SK-N-SH (cell line): ENCODE results near the gene PAX2. TPM values are rescaled to one million over a fixed set of nuclear protein-coding genes. Genes with fewer than 3 reads are reported as not detected.

ENCODE experiments used
- CTCF ChIA-PET: fragments of 300-600, 350-600 bp; formaldehyde crosslinking; extraction: SDS; loops from one replicate; lab custom pipeline; 2021; lab: Yijun Ruan, JAX
- POLR2A ChIA-PET: fragments of 350-600 bp; sonication (Branson Sonifier 250); formaldehyde crosslinking; extraction: SDS; loops from one replicate; lab custom pipeline; 2020; ENCODE audit warnings: antibody characterized with exemption, inconsistent platforms; lab: Yijun Ruan, JAX
- DNase-seq: peaks from one replicate; pipeline ENCODE4 v3.0.0; 2012
- H2AFZ ChIP-seq: fragments of 200-600 bp; sonication (generic); 2 replicates; pipeline ENCODE4 v1.8.1; 2016; ENCODE audit warnings: antibody characterized with exemption, mild to moderate bottlenecking, low read depth
- H3F3A ChIP-seq: fragments of 200-600 bp; sonication (generic); replicated peaks from 2 replicates; pipeline ENCODE3; 2016; ENCODE audit warnings: antibody characterized with exemption, mild to moderate bottlenecking; ENCODE audit not compliant: insufficient read depth
- H3K27ac ChIP-seq, 2 experiments: fragments of 200-500 bp in 1 of 2; fragments of 200-600 bp in 1 of 2; sonication (Bioruptor generic) in 1 of 2; sonication (generic), shearing (Covaris generic) in 1 of 2; 2 replicates each; pipeline versions ENCODE4 v1.5.1 to v1.6.1; 2014 to 2016; ENCODE audit warnings: low read depth in 2 of 2, inconsistent platforms in 1 of 2, low read length in 1 of 2, mild to moderate bottlenecking in 1 of 2, mixed read lengths in 1 of 2
- H3K27me3 ChIP-seq: fragments of 200-600 bp; sonication (generic), shearing (Covaris generic); 2 replicates; pipeline ENCODE4 v1.6.1; 2016; ENCODE audit warnings: mixed run types; ENCODE audit not compliant: insufficient read depth
- H3K36me3 ChIP-seq, 2 experiments: fragments of 200-500 bp in 1 of 2; fragments of 200-600 bp in 1 of 2; sonication (Bioruptor generic) in 1 of 2; sonication (generic) in 1 of 2; replicated peaks in 1 of 2; 2 replicates each; pipeline versions ENCODE3 to v1.5.1; 2014 to 2016; ENCODE audit warnings: low read length in 1 of 2, mild to moderate bottlenecking in 1 of 2; ENCODE audit not compliant: insufficient read depth in 2 of 2, control insufficient read depth in 1 of 2
- H3K4me1 ChIP-seq, 2 experiments: fragments of 200-500 bp in 1 of 2; fragments of 200-600 bp in 1 of 2; sonication (Bioruptor generic) in 1 of 2; sonication (generic), shearing (Covaris generic) in 1 of 2; 2 replicates each; pipeline versions ENCODE4 v1.5.1 to v1.6.1; 2014 to 2016; ENCODE audit warnings: low read depth in 1 of 2, low read length in 1 of 2, mixed run types in 1 of 2; ENCODE audit not compliant: insufficient read depth in 2 of 2, control insufficient read depth in 1 of 2
- H3K4me2 ChIP-seq: fragments of 200-600 bp; sonication (generic), shearing (Covaris generic); 2 replicates; pipeline ENCODE4 v1.6.1; 2017; ENCODE audit warnings: mixed run types
- H3K4me3 ChIP-seq, 2 experiments: fragments of 200-500 bp in 1 of 2; fragments of 200-600 bp in 1 of 2; sonication (Bioruptor generic) in 1 of 2; sonication (generic), shearing (Covaris generic) in 1 of 2; 2 replicates each; pipeline versions ENCODE4 v1.5.1 to v1.8.1; 2014 to 2016; ENCODE audit warnings: low read depth in 2 of 2, inconsistent platforms in 1 of 2, low read length in 1 of 2, mild to moderate bottlenecking in 1 of 2, mixed read lengths in 1 of 2, moderate library complexity in 1 of 2
- H3K79me2 ChIP-seq: fragments of 200-600 bp; sonication (generic); 2 replicates; pipeline ENCODE4 v1.8.1; 2017; ENCODE audit warnings: mild to moderate bottlenecking; ENCODE audit not compliant: insufficient read depth
- H3K9ac ChIP-seq: fragments of 200-600 bp; sonication (generic); 2 replicates; pipeline ENCODE4 v1.6.1; 2017; ENCODE audit warnings: mixed run types
- H3K9me2 ChIP-seq: fragments of 200-600 bp; sonication (generic); 2 replicates; pipeline ENCODE4 v1.6.1; 2017; ENCODE audit warnings: mixed run types
- H3K9me3 ChIP-seq: fragments of 200-600 bp; sonication (generic); 2 replicates; pipeline ENCODE4 v1.6.1; 2017; ENCODE audit warnings: mixed run types, mild to moderate bottlenecking, moderate library complexity
- H4K20me1 ChIP-seq: fragments of 200-600 bp; sonication (generic); 2 replicates; pipeline ENCODE4 v1.6.1; 2017; ENCODE audit warnings: mild to moderate bottlenecking, mixed run types; ENCODE audit not compliant: insufficient read depth
- ELF1 ChIP-seq: IDR thresholded peaks from 2 replicates; pipeline ENCODE4 v1.4.0; 2012
- EP300 ChIP-seq, 2 experiments: IDR thresholded peaks; 2 replicates each; pipeline versions ENCODE4 v1.4.0 to v1.6.1; 2012; ENCODE audit warnings: borderline replicate concordance in 1 of 2, low read depth in 1 of 2, low read length in 1 of 2
- EZH2phosphoT487 ChIP-seq: fragments of 200-600 bp; sonication (generic); IDR thresholded peaks from 2 replicates; pipeline ENCODE4 v1.6.1; 2017; ENCODE audit warnings: low read depth, mixed run types, mild to moderate bottlenecking, antibody characterized with exemption, moderate library complexity, borderline replicate concordance
- FOXM1 ChIP-seq: IDR thresholded peaks from 2 replicates; pipeline ENCODE4 v1.4.0; 2012; ENCODE audit warnings: low read depth, mild to moderate bottlenecking
- GATA2 ChIP-seq: sonication (generic); formaldehyde crosslinking; IDR thresholded peaks from 2 replicates; pipeline ENCODE4 v1.5.0; 2020; ENCODE audit warnings: mild to moderate bottlenecking, missing genetic modification reagents
- MEF2A ChIP-seq: IDR thresholded peaks from 2 replicates; pipeline ENCODE4 v1.4.0; 2012; ENCODE audit warnings: low read depth, borderline replicate concordance
- MXI1 ChIP-seq: IDR thresholded peaks from 2 replicates; pipeline ENCODE4 v1.6.1; 2012; ENCODE audit warnings: mild to moderate bottlenecking, low read depth, low read length, improper control_type of control experiment
- NFIC ChIP-seq: IDR thresholded peaks from 2 replicates; pipeline ENCODE4 v1.4.0; 2012; ENCODE audit warnings: borderline replicate concordance
- POLR2AphosphoS5 ChIP-seq: IDR thresholded peaks from 2 replicates; pipeline ENCODE4 v1.6.1; 2012; ENCODE audit warnings: low read depth, low read length
- RAD21 ChIP-seq: IDR thresholded peaks from 2 replicates; pipeline ENCODE4 v1.6.1; 2012; ENCODE audit warnings: mild to moderate bottlenecking, low read length
- RCOR1 ChIP-seq: fragments of 150-350 bp; IDR thresholded peaks from 2 replicates; pipeline ENCODE4 v1.6.1; 2017; ENCODE audit warnings: antibody characterized with exemption, low read length
- RFX5 ChIP-seq: IDR thresholded peaks from 2 replicates; pipeline ENCODE4 v1.6.1; 2012; ENCODE audit warnings: mild to moderate bottlenecking, improper control_type of control experiment, low read length
- RXRA ChIP-seq: IDR thresholded peaks from 2 replicates; pipeline ENCODE4 v1.4.0; 2012; ENCODE audit warnings: low read depth, mild to moderate bottlenecking, borderline replicate concordance
- SMC3 ChIP-seq: IDR thresholded peaks from 2 replicates; pipeline ENCODE4 v1.6.1; 2012; ENCODE audit warnings: low read depth, low read length, improper control_type of control experiment
- TAF1 ChIP-seq: IDR thresholded peaks from 2 replicates; pipeline ENCODE4 v1.6.1; 2012; ENCODE audit warnings: low read depth, mild to moderate bottlenecking, low read length, moderate library complexity, borderline replicate concordance
- WGBS: methylation state at CpG from one replicate; pipeline ENCODE4 v1.1.6; 2017; ENCODE audit warnings: low lambda C conversion rate; 5-methylcytosine and 5-hydroxymethylcytosine counted together
- polyA plus RNA-seq, 3 experiments: library from polyadenylated mRNA; depleted of rRNA; stranded (reverse); fragments of >200 nt; gene quantifications; 2 replicates each; pipeline ENCODE4 v1.2.3, GENCODE V29; 2012
- TF ChIP-seq, protein P1 (sequence below): fragments of 150-350 bp; IDR thresholded peaks from 2 replicates; pipeline ENCODE4 v1.6.1; 2017; ENCODE audit warnings: antibody characterized with exemption, low read length, low read depth, borderline replicate concordance
- TF ChIP-seq, protein P2 (sequence below): IDR thresholded peaks from 2 replicates; pipeline ENCODE4 v1.4.0; 2012; ENCODE audit warnings: low read depth
- TF ChIP-seq, protein P3 (sequence below): IDR thresholded peaks from 2 replicates; pipeline ENCODE4 v1.6.1; 2012; ENCODE audit warnings: mild to moderate bottlenecking, low read depth, low read length, moderate library complexity

The PAX2 gene
- polyA plus RNA-seq, 1 of the 3 experiments (the other 2 are of a cell fraction): not detected

DNA sequence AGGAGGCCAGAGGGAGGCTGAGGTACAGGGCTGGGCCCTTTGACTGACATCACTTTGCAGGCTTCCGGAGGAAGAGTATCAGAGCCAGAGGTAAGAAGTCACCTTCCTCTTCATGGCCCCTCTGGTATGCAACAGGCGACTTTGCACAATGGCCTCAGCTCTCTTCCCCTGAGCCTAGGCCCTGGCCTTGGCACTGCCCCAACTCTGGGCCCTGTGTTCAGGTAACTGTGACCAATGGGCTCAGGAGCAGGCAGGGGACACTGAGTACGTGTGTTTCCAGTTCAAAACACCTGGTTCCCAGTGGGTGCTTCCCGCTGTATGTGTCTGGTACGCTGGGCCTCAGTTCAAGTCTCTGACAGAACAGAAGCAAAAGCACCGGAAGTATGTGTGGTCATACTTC, 12.1 kb upstream of the PAX2 start:
- Histone ChIP-seq H3K4me1 (peaks cover 0 to 13% of the 10 kb centered on the region in 2 experiments; a peak in 1 of 4 replicates), H3K79me2 (no peaks in the 10 kb centered on the region), H3K9ac (no peak overlapping the region), H3F3A (no peaks in the 10 kb centered on the region), H3K4me2 (no peak overlapping the region), H4K20me1 (0 out of 2 replicates have a peak, but pooled peaks cover 4% of the 10 kb centered on the region), H3K9me3 (no peaks in the 10 kb centered on the region), H3K36me3 (no peaks in the 10 kb centered on the region), H3K27ac (no peak overlapping the region), H3K9me2 (no peaks in the 10 kb centered on the region), H3K27me3 (peaks cover 100% of the 10 kb centered on the region), H2AFZ (no peak overlapping the region), H3K4me3 (no peak overlapping the region)
- CTCF ChIA-PET: interaction anchor here (3.5 to 5.0 kb wide), 2 partner anchors 11 to 170 kb away, joined by 15 to 46 read pairs; partner anchors contain the start of gene PAX2
- 60% methylated on average over 5 of the region's 6 CpGs for WGBS
- POLR2A ChIA-PET: no interaction called here
- TF ChIP-seq RFX5 (no peak), RAD21 (no peak), EP300 (IDR thresholded peaks at IDR 0.05; ENCODE audit: borderline replicate concordance in 1 of 2, low read depth in 1 of 2, low read length in 1 of 2) (no peak), EZH2phosphoT487 (no peak), RXRA (no peak), GATA2 (no peak), NFIC (no peak), ELF1 (no peak), FOXM1 (no peak)
- TF ChIP-seq, protein P1, sequence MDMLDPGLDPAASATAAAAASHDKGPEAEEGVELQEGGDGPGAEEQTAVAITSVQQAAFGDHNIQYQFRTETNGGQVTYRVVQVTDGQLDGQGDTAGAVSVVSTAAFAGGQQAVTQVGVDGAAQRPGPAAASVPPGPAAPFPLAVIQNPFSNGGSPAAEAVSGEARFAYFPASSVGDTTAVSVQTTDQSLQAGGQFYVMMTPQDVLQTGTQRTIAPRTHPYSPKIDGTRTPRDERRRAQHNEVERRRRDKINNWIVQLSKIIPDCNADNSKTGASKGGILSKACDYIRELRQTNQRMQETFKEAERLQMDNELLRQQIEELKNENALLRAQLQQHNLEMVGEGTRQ: no peak
- no peak for DNase-seq

DNA sequence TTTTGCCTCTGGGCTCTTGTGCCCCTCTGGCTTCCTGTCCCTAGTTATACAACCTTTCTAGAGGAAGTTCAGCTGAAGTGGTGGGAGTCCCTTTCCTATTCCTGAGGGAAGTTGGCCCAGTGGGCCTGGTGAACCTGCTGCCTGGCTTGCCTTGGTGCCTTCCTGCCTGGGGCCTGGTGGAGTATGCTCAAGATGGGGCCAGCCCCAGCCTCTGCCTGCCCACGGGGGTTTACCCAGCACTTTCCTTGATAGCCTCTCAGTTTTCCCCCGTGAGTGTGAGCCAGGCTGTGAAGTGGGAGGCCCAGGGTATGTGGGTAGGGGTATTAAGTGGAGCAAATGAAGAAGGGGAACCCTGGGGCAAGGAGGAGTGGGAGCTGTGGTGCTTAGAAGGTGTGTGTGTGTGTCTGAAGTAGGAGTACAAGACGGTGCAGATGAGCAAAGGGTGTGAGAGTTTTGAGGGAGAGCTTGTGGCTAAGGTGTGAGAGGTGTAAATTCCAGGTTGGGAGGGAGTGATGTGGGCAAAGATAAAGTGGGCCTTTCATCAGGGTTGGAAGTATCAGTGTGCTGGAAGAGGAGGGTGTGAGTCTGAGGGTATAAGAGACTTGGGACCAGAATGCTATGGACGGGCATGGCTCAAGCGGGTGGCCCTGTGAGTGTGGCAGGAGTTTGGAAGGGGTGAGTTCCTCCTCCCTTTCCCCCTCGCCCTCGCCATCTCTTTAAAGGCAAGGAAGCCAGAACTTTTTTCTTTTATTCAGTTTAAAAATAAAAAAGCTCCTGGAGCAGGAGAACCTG, 10.9 kb upstream of the PAX2 start:
- Histone ChIP-seq H3K79me2 (no peaks in the 10 kb centered on the region), H3K36me3 (no peaks in the 10 kb centered on the region), H3F3A (no peaks in the 10 kb centered on the region), H3K27ac (no peak overlapping the region), H3K27me3 (peaks cover 100% of the 10 kb centered on the region)
- DNase-seq: peak; percentile 20
- CTCF ChIA-PET: interaction anchor here (1.0 to 5.0 kb wide), 7 partner anchors 10 to 251 kb away, joined by 3 to 46 read pairs (median 5); partner anchors contain the start of gene PAX2
- POLR2A ChIA-PET: no interaction called here
- TF ChIP-seq, protein P2, sequence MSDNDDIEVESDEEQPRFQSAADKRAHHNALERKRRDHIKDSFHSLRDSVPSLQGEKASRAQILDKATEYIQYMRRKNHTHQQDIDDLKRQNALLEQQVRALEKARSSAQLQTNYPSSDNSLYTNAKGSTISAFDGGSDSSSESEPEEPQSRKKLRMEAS: no peak
- TF ChIP-seq RAD21 (no peak), POLR2AphosphoS5 (no peak), RFX5 (no peak), MEF2A (no peak), EZH2phosphoT487 (no peak), MXI1 (no peak), SMC3 (no peak), TAF1 (no peak), RCOR1 (no peak), ELF1 (no peak)
- TF ChIP-seq, protein P3, sequence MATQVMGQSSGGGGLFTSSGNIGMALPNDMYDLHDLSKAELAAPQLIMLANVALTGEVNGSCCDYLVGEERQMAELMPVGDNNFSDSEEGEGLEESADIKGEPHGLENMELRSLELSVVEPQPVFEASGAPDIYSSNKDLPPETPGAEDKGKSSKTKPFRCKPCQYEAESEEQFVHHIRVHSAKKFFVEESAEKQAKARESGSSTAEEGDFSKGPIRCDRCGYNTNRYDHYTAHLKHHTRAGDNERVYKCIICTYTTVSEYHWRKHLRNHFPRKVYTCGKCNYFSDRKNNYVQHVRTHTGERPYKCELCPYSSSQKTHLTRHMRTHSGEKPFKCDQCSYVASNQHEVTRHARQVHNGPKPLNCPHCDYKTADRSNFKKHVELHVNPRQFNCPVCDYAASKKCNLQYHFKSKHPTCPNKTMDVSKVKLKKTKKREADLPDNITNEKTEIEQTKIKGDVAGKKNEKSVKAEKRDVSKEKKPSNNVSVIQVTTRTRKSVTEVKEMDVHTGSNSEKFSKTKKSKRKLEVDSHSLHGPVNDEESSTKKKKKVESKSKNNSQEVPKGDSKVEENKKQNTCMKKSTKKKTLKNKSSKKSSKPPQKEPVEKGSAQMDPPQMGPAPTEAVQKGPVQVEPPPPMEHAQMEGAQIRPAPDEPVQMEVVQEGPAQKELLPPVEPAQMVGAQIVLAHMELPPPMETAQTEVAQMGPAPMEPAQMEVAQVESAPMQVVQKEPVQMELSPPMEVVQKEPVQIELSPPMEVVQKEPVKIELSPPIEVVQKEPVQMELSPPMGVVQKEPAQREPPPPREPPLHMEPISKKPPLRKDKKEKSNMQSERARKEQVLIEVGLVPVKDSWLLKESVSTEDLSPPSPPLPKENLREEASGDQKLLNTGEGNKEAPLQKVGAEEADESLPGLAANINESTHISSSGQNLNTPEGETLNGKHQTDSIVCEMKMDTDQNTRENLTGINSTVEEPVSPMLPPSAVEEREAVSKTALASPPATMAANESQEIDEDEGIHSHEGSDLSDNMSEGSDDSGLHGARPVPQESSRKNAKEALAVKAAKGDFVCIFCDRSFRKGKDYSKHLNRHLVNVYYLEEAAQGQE: no peak
- TF ChIP-seq, protein P1: no peak
- TF ChIP-seq, all 33 proteins: peak for 0
- Histone ChIP-seq H3K4me1 (peaks cover 0 to 15% of the 10 kb centered on the region in 2 experiments; a peak in 1 of 4 replicates), H3K4me2 (no peak overlapping the region), H2AFZ (no peak overlapping the region), H3K9ac (no peak overlapping the region), H3K4me3 (no peak overlapping the region), H4K20me1 (0 out of 2 replicates have a peak, but pooled peaks cover 8% of the 10 kb centered on the region), H3K9me2 (no peaks in the 10 kb centered on the region), H3K9me3 (no peaks in the 10 kb centered on the region)
- WGBS: 46% methylated on average over 7 of the region's 7 CpGs
